ENCODE measurements around the gene PUM2. TPM values are rescaled to one million over a fixed set of nuclear protein-coding genes. Genes with fewer than 3 reads are reported as not detected.
"Not testable (repeated sequence)": the region's sequence is repeated elsewhere in the genome, so short reads cannot be mapped to it uniquely, and the experiment has no call there.

PUM2 gene
- total RNA-seq, 4 donors from 2014 or later = 26.0 to 36.4 (median 29.6) TPM

GRCh38 chr2:20242727-20243377 lies 107.8 kb downstream of the PUM2 start:
- H3K36me3 ChIP-seq = peaks cover 0 to 11% of the 10 kb centered on the region in 2 donors
- H3K9me3 ChIP-seq = peaks cover 0 to 3% (median 0%) of the 10 kb centered on the region in 3 donors
- no peak for TF ChIP-seq CTCF (IDR thresholded peaks at IDR 0.05 in 4 of 5, conservative IDR thresholded peaks at IDR 0.05 in 1 of 5)
- no peak for TF ChIP-seq POLR2A (IDR thresholded peaks at IDR 0.05)
- in situ Hi-C loops (cut with MboI; ENCODE audit: low sequenced_read_pairs in 4 of 4) (no loop called here), intact Hi-C loops (cut with DNase I; ENCODE audit: low total_unique reads) (no loop called here)
- DNase-seq = no peak
- no peak overlapping the region for H3K27ac ChIP-seq
- peaks cover 0 to 4% (median 0%) of the 10 kb centered on the region in 3 donors for H3K27me3 ChIP-seq
- no peak overlapping the region for H3K4me3 ChIP-seq
- H3K4me1 ChIP-seq = no peaks in the 10 kb centered on the region
- ATAC-seq = peak; percentile 13 to 24

- TF ChIP-seq CTCF (IDR thresholded peaks at IDR 0.05 in 4 of 5, conservative IDR thresholded peaks at IDR 0.05 in 1 of 5) (peak in 4 of 5 experiments; percentile 29 to 49 (median 38)), POLR2A (IDR thresholded peaks at IDR 0.05) (no peak)
- Histone ChIP-seq H3K27me3 (peaks cover 0 to 4% (median 0%) of the 10 kb centered on the region in 3 donors), H3K36me3 (peaks cover 0 to 4% of the 10 kb centered on the region in 2 donors), H3K9me3 (peaks cover 0 to 4% (median 0%) of the 10 kb centered on the region in 3 donors), H3K4me1 (no peaks in the 10 kb centered on the region), H3K4me3 (no peak overlapping the region), H3K27ac (no peak overlapping the region)
- ATAC-seq (no peak), DNase-seq (no peak)
- in situ Hi-C loops (cut with MboI; ENCODE audit: low sequenced_read_pairs in 4 of 4) = no loop called here
- intact Hi-C loops (cut with DNase I; ENCODE audit: low total_unique reads) = no loop called here
Observed at GRCh38 chr2:20241973-20242726, 108.5 kb downstream of the PUM2 start.

GRCh38 chr2:20240291-20240690 lies 110.4 kb downstream of the PUM2 start:
- in situ Hi-C loops (cut with MboI; ENCODE audit: low sequenced_read_pairs in 4 of 4); DNase-seq; ATAC-seq; H3K27me3 ChIP-seq; H3K36me3 ChIP-seq; H3K4me1 ChIP-seq; intact Hi-C loops (cut with DNase I; ENCODE audit: low total_unique reads); H3K9me3 ChIP-seq; H3K4me3 ChIP-seq; H3K27ac ChIP-seq: not testable (repeated sequence)

- peaks cover 0 to under 1% (median 0%) of the 10 kb centered on the region in 3 donors for H3K27me3 ChIP-seq
- in situ Hi-C loops (cut with MboI; ENCODE audit: low sequenced_read_pairs in 4 of 4) = no loop called here
- H3K27ac ChIP-seq = no peak overlapping the region
- intact Hi-C loops (cut with DNase I; ENCODE audit: low total_unique reads) = no loop called here
- H3K4me1 ChIP-seq = no peaks in the 10 kb centered on the region
- H3K36me3 ChIP-seq = no peaks in the 10 kb centered on the region
- H3K4me3 ChIP-seq = no peak overlapping the region
- TF ChIP-seq POLR2A (IDR thresholded peaks at IDR 0.05) (no peak), CTCF (IDR thresholded peaks at IDR 0.05 in 4 of 5, conservative IDR thresholded peaks at IDR 0.05 in 1 of 5) (no peak)
- peaks cover 0 to 4% (median 0%) of the 10 kb centered on the region in 3 donors for H3K9me3 ChIP-seq
- ATAC-seq (no peak), DNase-seq (no peak)
Observed at GRCh38 chr2:20236496-20236895, 114.1 kb downstream of the PUM2 start.

GRCh38 chr2:20235655-20236305 lies 114.9 kb downstream of the PUM2 start:
- Histone ChIP-seq H3K36me3 (no peaks in the 10 kb centered on the region), H3K27ac (no peak overlapping the region), H3K27me3 (no peaks in the 10 kb centered on the region), H3K9me3 (peaks cover 0 to 4% (median 0%) of the 10 kb centered on the region in 3 donors), H3K4me1 (no peaks in the 10 kb centered on the region), H3K4me3 (no peak overlapping the region)
- TF ChIP-seq POLR2A (IDR thresholded peaks at IDR 0.05) (no peak), CTCF (IDR thresholded peaks at IDR 0.05 in 4 of 5, conservative IDR thresholded peaks at IDR 0.05 in 1 of 5) (no peak)
- ATAC-seq (no peak), DNase-seq (no peak)
- intact Hi-C loops (cut with DNase I; ENCODE audit: low total_unique reads) (no loop called here), in situ Hi-C loops (cut with MboI; ENCODE audit: low sequenced_read_pairs in 4 of 4) (no loop called here)

- DNase-seq; H3K9me3 ChIP-seq; H3K4me1 ChIP-seq; ATAC-seq; H3K27me3 ChIP-seq; H3K36me3 ChIP-seq; intact Hi-C loops (cut with DNase I; ENCODE audit: low total_unique reads); H3K27ac ChIP-seq; in situ Hi-C loops (cut with MboI; ENCODE audit: low sequenced_read_pairs in 4 of 4); H3K4me3 ChIP-seq: not testable (repeated sequence)
Observed at GRCh38 chr2:20234597-20234996, 116.0 kb downstream of the PUM2 start.

All from gastrocnemius medialis (tissue), 4 donors.